ENCODE results near the gene ZBTB20.

The ZBTB20 gene

GRCh38 chr3:114455432-114455831, 691.7 kb downstream of the ZBTB20 start:
- DNase-seq, result no peak

GRCh38 chr3:114454551-114455251, 692.4 kb downstream of the ZBTB20 start:
- no peak for DNase-seq

GRCh38 chr3:114453361-114453780, 693.7 kb downstream of the ZBTB20 start:
- DNase-seq, result no peak

GRCh38 chr3:114452937-114453336, 694.2 kb downstream of the ZBTB20 start:
- no peak for DNase-seq

- DNase-seq, result no peak
These were observed 694.8 kb downstream of the ZBTB20 start for GRCh38 chr3:114452256-114452655.

- DNase-seq, result no peak
These were observed 695.5 kb downstream of the ZBTB20 start for GRCh38 chr3:114451561-114452018.

GRCh38 chr3:114451051-114451451, 696.0 kb downstream of the ZBTB20 start:
- no peak for DNase-seq

- no peak for DNase-seq
These were observed 697.0 kb downstream of the ZBTB20 start for GRCh38 chr3:114450008-114450596.

- DNase-seq, result no peak
These were observed 697.6 kb downstream of the ZBTB20 start for GRCh38 chr3:114449271-114450007.

GRCh38 chr3:114447950-114448479, 699.1 kb downstream of the ZBTB20 start:
- no peak for DNase-seq

- DNase-seq, result no peak
These were observed 699.5 kb downstream of the ZBTB20 start for GRCh38 chr3:114447545-114447944.

GRCh38 chr3:114446600-114446999, 700.5 kb downstream of the ZBTB20 start:
- DNase-seq, result no peak

- no peak for DNase-seq
These were observed 701.9 kb downstream of the ZBTB20 start for GRCh38 chr3:114445233-114445632.

GRCh38 chr3:114444216-114444615, 702.9 kb downstream of the ZBTB20 start:
- no peak for DNase-seq

- DNase-seq, result no peak
These were observed 704.8 kb downstream of the ZBTB20 start for GRCh38 chr3:114442246-114442645.

GRCh38 chr3:114441386-114441785, 705.7 kb downstream of the ZBTB20 start:
- DNase-seq, result no peak

GRCh38 chr3:114440700-114441099, 706.4 kb downstream of the ZBTB20 start:
- no peak for DNase-seq

- DNase-seq, result no peak
These were observed 707.8 kb downstream of the ZBTB20 start for GRCh38 chr3:114439284-114439683.

GRCh38 chr3:114437897-114438296, 709.2 kb downstream of the ZBTB20 start:
- no peak for DNase-seq

- no peak for DNase-seq
These were observed 710.9 kb downstream of the ZBTB20 start for GRCh38 chr3:114436182-114436581.

- no peak for DNase-seq
These were observed 711.5 kb downstream of the ZBTB20 start for GRCh38 chr3:114435386-114436115.

GRCh38 chr3:114432310-114432709, 714.8 kb downstream of the ZBTB20 start:
- DNase-seq, result no peak
